OCI-LY7 (cell line): Measurements from ENCODE around the gene TGFBRAP1. TPM values are rescaled to one million over a fixed set of nuclear protein-coding genes. Genes with fewer than 3 reads are reported as not detected.
A peak's percentile ranks its signal among the peaks of the same experiment; 100 is the strongest.

Source experiments
- BruUV-seq: library from RNA; stranded (reverse); fragments of 400-500 nt; replicated peaks from 2 replicates; lab custom pipeline; 2021; lab: Mats Ljungman, UMichigan
- CTCF ChIA-PET: fragments of 300-600 bp; sonication (Branson Sonifier 250); formaldehyde crosslinking; loops from one replicate; lab custom pipeline; 2022; ENCODE audit warnings: antibody characterized with exemption; ENCODE audit not compliant: unreplicated experiment; lab: Charles Lee
- POLR2A ChIA-PET: fragments of 300-600 bp; sonication (Branson Sonifier 250); formaldehyde crosslinking; loops from one replicate; lab custom pipeline; 2022; ENCODE audit warnings: antibody characterized with exemption; lab: Charles Lee
- DNase-seq: peaks from one replicate; pipeline ENCODE4 v3.0.0-alpha.2; 2015; ENCODE audit warnings: low spot score
- H2AFZ ChIP-seq: fragments of 200-600 bp; sonication (generic), shearing (Covaris generic); 2 replicates; pipeline ENCODE4 v1.6.1; 2014; ENCODE audit warnings: mild to moderate bottlenecking, antibody characterized with exemption, low read length, moderate library complexity
- H3K27ac ChIP-seq: fragments of 200-600 bp; sonication (generic); 2 replicates; pipeline ENCODE4 v1.5.1; 2014; ENCODE audit warnings: mixed run types, low read depth, mild to moderate bottlenecking, moderate library complexity, low read length, inconsistent platforms; ENCODE audit not compliant: poor library complexity, severe bottlenecking
- H3K36me3 ChIP-seq: fragments of 200-600 bp; sonication (generic); 2 replicates; pipeline ENCODE4 v1.6.1; 2014; ENCODE audit warnings: mild to moderate bottlenecking, antibody characterized with exemption, low read length, moderate library complexity, mixed read lengths; ENCODE audit not compliant: insufficient read depth
- H3K4me1 ChIP-seq: fragments of 200-600 bp; sonication (generic); 2 replicates; pipeline ENCODE4 v1.5.1; 2014; ENCODE audit warnings: mild to moderate bottlenecking, low read length; ENCODE audit not compliant: insufficient read depth, poor library complexity, severe bottlenecking
- H3K4me2 ChIP-seq: fragments of 200-600 bp; sonication (generic); 2 replicates; pipeline ENCODE4 v1.6.1; 2014; ENCODE audit warnings: mild to moderate bottlenecking, low read length
- H3K4me3 ChIP-seq: fragments of 200-600 bp; sonication (generic); 2 replicates; pipeline ENCODE4 v1.5.1; 2014; ENCODE audit warnings: mild to moderate bottlenecking, low read depth, low read length; ENCODE audit not compliant: poor library complexity, severe bottlenecking
- H3K79me2 ChIP-seq: fragments of 200-600 bp; sonication (generic); 2 replicates; pipeline ENCODE4 v1.6.1; 2016; ENCODE audit warnings: low read depth, mild to moderate bottlenecking, low read length, moderate library complexity, mixed read lengths; ENCODE audit not compliant: insufficient read depth
- H3K9me2 ChIP-seq: fragments of 200-600 bp; sonication (generic); 2 replicates; pipeline ENCODE4 v1.6.1; 2016; ENCODE audit warnings: mild to moderate bottlenecking, low read length, mixed read lengths; ENCODE audit not compliant: insufficient read depth
- H3K9me3 ChIP-seq: fragments of 200-600 bp; sonication (generic); 2 replicates; pipeline ENCODE4 v1.6.1; 2014; ENCODE audit warnings: mild to moderate bottlenecking, mixed run types, low read length, mixed read lengths
- H4K20me1 ChIP-seq: fragments of 200-600 bp; sonication (generic); 2 replicates; pipeline ENCODE4 v1.6.1; 2014; ENCODE audit warnings: mild to moderate bottlenecking, antibody characterized with exemption, low read length, moderate library complexity, mixed read lengths; ENCODE audit not compliant: insufficient read depth
- CTCF ChIP-seq: fragments of 200-600 bp; sonication (generic); conservative IDR thresholded peaks from 2 replicates; pipeline ENCODE4 v1.5.1; 2014; ENCODE audit warnings: mild to moderate bottlenecking, antibody characterized with exemption, low read length, moderate library complexity, mixed read lengths
- EZH2phosphoT487 ChIP-seq: fragments of 200-600 bp; sonication (generic); IDR thresholded peaks from 2 replicates; pipeline ENCODE4 v1.6.1; 2018; ENCODE audit warnings: low read depth, borderline replicate concordance, mild to moderate bottlenecking, mixed run types, antibody characterized with exemption, low read length, moderate library complexity, mixed read lengths
- intact Hi-C: fragments of 100-400 bp; cut with micrococcal nuclease; formaldehyde crosslinking; loops from one replicate; pipeline ENCODE4 v1.10.0; 2022; ENCODE audit not compliant: unreplicated experiment
- total RNA-seq, 2 experiments: library from RNA; depleted of rRNA in 1 of 2; stranded (reverse); fragments of >200 nt in 1 of 2; shearing (Covaris generic) in 1 of 2; gene quantifications; 2 replicates each; pipeline ENCODE4 v1.2.3, GENCODE V29; 2014 to 2022

TGFBRAP1 gene
- total RNA-seq, 2 experiments from 2014 or later = 20.5 to 24.6 TPM

- H3K4me3 ChIP-seq = no peak overlapping the region
- ChIA-PET CTCF (no interaction called here), POLR2A (no interaction called here)
- H3K36me3 ChIP-seq = peaks cover 60% of the 10 kb centered on the region
- no peak overlapping the region for H2AFZ ChIP-seq
- H3K4me1 ChIP-seq = no peaks in the 10 kb centered on the region
- H3K9me2 ChIP-seq = no peaks in the 10 kb centered on the region
- no TSS peak for BruUV-seq
- H3K4me2 ChIP-seq = no peak overlapping the region
- peaks cover 23% of the 10 kb centered on the region; the same call in 1 of the 2 replicates for H3K79me2 ChIP-seq
- peaks cover 4% of the 10 kb centered on the region; the same call in 1 of the 2 replicates for H4K20me1 ChIP-seq
- H3K27ac ChIP-seq = no peak overlapping the region
- no peaks in the 10 kb centered on the region for H3K9me3 ChIP-seq
- no peak for DNase-seq
- TF ChIP-seq CTCF = no peak
- TF ChIP-seq EZH2phosphoT487 = no peak
- intact Hi-C loops = no loop called here
Observed at GRCh38 chr2:105298017-105298416, 31.5 kb downstream of the TGFBRAP1 start.

- POLR2A ChIA-PET = no interaction called here
- Histone ChIP-seq H3K4me1 (no peaks in the 10 kb centered on the region), H4K20me1 (peaks cover 4% of the 10 kb centered on the region; the same call in 1 of the 2 replicates), H3K9me3 (no peaks in the 10 kb centered on the region), H3K9me2 (no peaks in the 10 kb centered on the region), H3K79me2 (peaks cover 15% of the 10 kb centered on the region; the same call in 1 of the 2 replicates), H3K4me2 (no peak overlapping the region), H2AFZ (no peak overlapping the region), H3K27ac (no peak overlapping the region), H3K36me3 (peaks cover 61% of the 10 kb centered on the region), H3K4me3 (no peak overlapping the region)
- CTCF ChIA-PET = no interaction called here
- intact Hi-C loops = no loop called here
- no peak for DNase-seq
- no peak for TF ChIP-seq EZH2phosphoT487
- TF ChIP-seq CTCF = no peak
- no TSS peak for BruUV-seq
Observed at GRCh38 chr2:105297216-105297615, 32.3 kb downstream of the TGFBRAP1 start.

GRCh38 chr2:105296017-105296611 lies 33.4 kb downstream of the TGFBRAP1 start:
- CTCF ChIA-PET = interaction anchor here (1.2 kb wide), 1 partner anchor 221 kb away, joined by 3 read pairs; no protein-coding TSS in a partner anchor
- H3K79me2 ChIP-seq = peaks cover 4% of the 10 kb centered on the region; the same call in 1 of the 2 replicates
- BruUV-seq = TSS peak; percentile 12

More at GRCh38 chr2:105296017-105296611, 33.4 kb downstream of the TGFBRAP1 start:
- TF ChIP-seq EZH2phosphoT487 (no peak), CTCF (no peak)
- Histone ChIP-seq H3K36me3 (peaks cover 68% of the 10 kb centered on the region), H4K20me1 (peaks cover 4% of the 10 kb centered on the region; the same call in 1 of the 2 replicates), H3K27ac (no peak overlapping the region), H3K9me2 (no peaks in the 10 kb centered on the region), H3K4me2 (no peak overlapping the region), H2AFZ (no peak overlapping the region), H3K4me1 (no peaks in the 10 kb centered on the region), H3K9me3 (no peaks in the 10 kb centered on the region), H3K4me3 (no peak overlapping the region)
- no peak for DNase-seq
- POLR2A ChIA-PET = no interaction called here
- intact Hi-C loops = no loop called here
